ENCODE results near the gene ARHGEF19.
"Not testable (repeated sequence)": the region's sequence is repeated elsewhere in the genome, so short reads cannot be mapped to it uniquely, and the experiment has no call there.

ARHGEF19 gene

DNA sequence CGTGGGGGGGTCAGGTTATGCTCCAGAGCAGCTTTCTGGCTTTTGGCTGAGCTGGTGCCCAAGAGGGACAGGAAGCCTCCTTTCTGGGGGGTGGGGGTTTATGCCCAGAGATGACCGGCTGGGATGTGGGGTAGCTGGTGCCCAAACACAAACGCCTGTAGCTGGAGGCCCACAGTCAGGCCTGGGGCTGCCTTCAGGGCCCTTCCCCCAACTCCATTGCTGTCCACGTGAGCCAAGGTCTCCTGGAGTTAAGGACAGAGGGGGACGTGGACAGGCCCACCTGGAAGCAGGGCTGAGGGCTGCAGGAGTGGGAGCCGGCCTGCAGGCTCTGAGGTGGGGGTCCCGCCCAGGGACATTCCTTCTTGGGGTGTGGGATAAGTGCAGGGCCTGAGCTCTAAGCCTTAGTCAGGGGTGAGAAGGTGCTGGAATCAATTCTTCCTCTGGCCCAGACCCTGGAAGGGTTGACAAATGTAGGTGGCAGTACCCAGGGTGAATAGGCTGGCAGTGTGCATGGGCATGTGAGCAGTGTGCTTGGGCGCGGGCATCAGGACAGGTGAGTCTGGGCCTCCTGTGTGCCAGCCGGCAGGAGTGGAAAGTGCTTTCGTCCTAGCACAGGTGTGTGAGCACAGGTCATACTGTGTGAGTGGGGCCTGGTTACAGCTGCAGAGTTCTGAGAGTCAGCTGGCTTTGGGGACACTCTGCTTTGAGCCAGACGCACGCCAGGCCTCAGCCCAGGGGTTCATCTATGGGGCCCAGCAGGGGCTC is 17.7 kb upstream of the ARHGEF19 start:
- H3K4me1 ChIP-seq (ENCODE audit: control insufficient read depth, insufficient read depth, low read length), result peaks cover 8% of the 10 kb centered on the region
- H3K9me3 ChIP-seq (ENCODE audit: control insufficient read depth, low read length), result no peaks in the 10 kb centered on the region
- H3K36me3 ChIP-seq (ENCODE audit: control insufficient read depth, insufficient read depth, low read length), result no peaks in the 10 kb centered on the region
- peaks cover 14% of the 10 kb centered on the region for H3K27me3 ChIP-seq (ENCODE audit: control insufficient read depth, insufficient read depth, low read length)
- H3K4me3 ChIP-seq (ENCODE audit: low read length), result no peak overlapping the region
- no peak overlapping the region for H3K9ac ChIP-seq (ENCODE audit: low read length)

DNA sequence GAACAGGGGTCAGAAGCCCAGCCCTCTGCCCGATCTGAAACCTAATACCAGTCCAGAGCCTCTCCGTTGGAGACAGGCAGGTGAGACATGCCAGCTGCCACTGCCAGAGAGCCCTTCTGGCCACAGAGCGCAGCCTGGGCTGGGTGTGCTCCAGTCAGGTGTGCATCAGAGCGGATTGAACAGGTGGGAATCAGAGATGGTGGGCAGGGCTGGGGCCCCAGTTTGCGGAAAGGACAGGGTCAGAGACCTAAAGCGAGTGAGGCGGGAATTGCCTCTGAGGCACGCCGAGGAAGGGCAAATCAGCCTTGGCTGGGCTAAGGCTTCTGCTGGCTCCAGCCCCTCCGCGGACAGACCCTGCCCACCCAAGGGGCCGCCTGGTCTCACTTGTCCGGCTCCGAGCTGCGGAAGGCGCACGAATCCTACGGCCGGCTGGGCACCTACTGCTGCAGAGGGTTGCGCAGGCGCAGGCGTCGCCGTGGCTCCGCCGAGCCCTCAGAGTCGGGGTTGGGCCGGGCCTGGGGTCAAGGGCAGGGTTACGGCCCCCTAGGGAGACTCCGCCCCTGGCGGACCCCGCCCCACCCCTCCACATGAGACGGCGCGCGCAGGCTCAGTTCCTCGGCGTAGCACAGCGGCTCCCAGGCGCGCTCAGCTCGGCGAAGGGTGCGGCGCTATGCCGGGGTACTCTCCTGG is 14.2 kb upstream of the ARHGEF19 start:
- Histone ChIP-seq H3K36me3 (ENCODE audit: control insufficient read depth, insufficient read depth, low read length) (no peaks in the 10 kb centered on the region), H3K4me1 (ENCODE audit: control insufficient read depth, insufficient read depth, low read length) (peaks cover 8% of the 10 kb centered on the region), H3K27me3 (ENCODE audit: control insufficient read depth, insufficient read depth, low read length) (peaks cover 14% of the 10 kb centered on the region), H3K4me3 (ENCODE audit: low read length) (peak overlapping the region; percentile 46), H3K9ac (ENCODE audit: low read length) (peak overlapping the region; percentile 47), H3K9me3 (ENCODE audit: control insufficient read depth, low read length) (no peaks in the 10 kb centered on the region)

DNA sequence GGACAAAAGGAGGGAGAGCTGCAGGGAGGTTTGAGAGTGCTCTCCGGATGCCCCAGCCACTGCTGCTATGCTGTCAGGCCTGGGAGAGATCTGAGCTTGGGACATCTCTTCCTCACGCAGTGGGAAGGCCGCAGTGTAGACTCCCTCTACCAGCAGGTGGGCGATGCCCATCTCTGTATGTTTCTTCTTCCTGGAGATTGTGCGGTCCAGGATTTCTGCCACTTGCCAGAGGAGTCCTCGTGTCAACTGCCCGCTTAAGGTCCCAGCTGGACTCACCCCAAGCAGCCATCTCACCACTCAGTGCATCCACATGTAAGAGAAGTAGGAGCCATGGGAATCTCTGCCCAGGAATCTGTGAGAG is 13.7 kb upstream of the ARHGEF19 start:
- no peaks in the 10 kb centered on the region for H3K36me3 ChIP-seq (ENCODE audit: control insufficient read depth, insufficient read depth, low read length)
- H3K9ac ChIP-seq (ENCODE audit: low read length), result peak overlapping the region; percentile 47
- H3K4me1 ChIP-seq (ENCODE audit: control insufficient read depth, insufficient read depth, low read length), result peaks cover 8% of the 10 kb centered on the region
- H3K9me3 ChIP-seq (ENCODE audit: control insufficient read depth, low read length), result no peaks in the 10 kb centered on the region
- peaks cover 14% of the 10 kb centered on the region for H3K27me3 ChIP-seq (ENCODE audit: control insufficient read depth, insufficient read depth, low read length)
- peak overlapping the region; percentile 46 for H3K4me3 ChIP-seq (ENCODE audit: low read length)

DNA sequence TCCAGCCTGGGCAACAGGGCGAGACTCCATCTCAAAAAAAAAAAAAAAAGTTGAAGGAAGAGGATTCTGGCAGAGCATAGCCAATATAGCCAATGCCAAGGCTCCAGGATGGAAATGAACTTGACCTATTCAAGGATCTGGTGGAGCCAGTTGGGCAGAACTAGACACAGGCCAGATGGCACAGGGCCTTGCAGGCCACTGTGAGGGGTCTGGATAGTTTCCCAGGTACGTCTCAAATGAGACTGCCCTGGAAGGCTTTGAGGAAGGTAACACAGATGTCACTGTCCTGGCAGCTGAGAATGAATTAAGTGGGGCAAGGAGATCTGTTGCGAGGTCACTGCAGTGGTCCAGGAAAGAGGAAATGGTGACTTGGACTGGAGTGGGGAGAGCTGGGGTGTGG is 12.0 kb upstream of the ARHGEF19 start:
- Histone ChIP-seq H3K36me3 (ENCODE audit: control insufficient read depth, insufficient read depth, low read length) (no peaks in the 10 kb centered on the region), H3K9me3 (ENCODE audit: control insufficient read depth, low read length) (no peaks in the 10 kb centered on the region), H3K27me3 (ENCODE audit: control insufficient read depth, insufficient read depth, low read length) (peaks cover 14% of the 10 kb centered on the region), H3K9ac (ENCODE audit: low read length) (no peak overlapping the region), H3K4me1 (ENCODE audit: control insufficient read depth, insufficient read depth, low read length) (peaks cover 12% of the 10 kb centered on the region), H3K4me3 (ENCODE audit: low read length) (no peak overlapping the region)

DNA sequence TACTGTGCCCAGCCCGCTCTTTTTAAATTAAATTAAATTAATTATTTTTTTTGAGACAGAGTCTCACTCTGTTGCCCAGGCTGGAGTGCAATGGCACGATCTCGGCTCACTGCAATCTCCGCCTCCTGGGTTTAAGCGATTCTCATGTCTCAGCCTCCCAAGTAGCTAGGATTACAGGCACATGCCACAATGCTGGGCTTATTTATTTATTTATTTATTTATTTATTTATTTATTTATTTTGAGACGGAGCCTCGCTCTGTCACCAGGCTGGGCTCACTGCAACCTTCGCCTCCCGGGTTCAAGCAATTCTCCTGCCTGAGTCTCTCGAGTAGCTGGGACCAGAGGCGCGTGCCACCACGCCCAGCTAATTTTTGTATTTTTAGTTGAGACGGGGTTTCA is 10.3 kb upstream of the ARHGEF19 start:
- Histone ChIP-seq H3K4me1 (ENCODE audit: control insufficient read depth, insufficient read depth, low read length) (peaks cover 22% of the 10 kb centered on the region), H3K27me3 (ENCODE audit: control insufficient read depth, insufficient read depth, low read length) (peaks cover 11% of the 10 kb centered on the region)
- not testable (repeated sequence) for H3K36me3 ChIP-seq (ENCODE audit: control insufficient read depth, insufficient read depth, low read length); H3K9ac ChIP-seq (ENCODE audit: low read length); H3K9me3 ChIP-seq (ENCODE audit: control insufficient read depth, low read length); H3K4me3 ChIP-seq (ENCODE audit: low read length)

DNA sequence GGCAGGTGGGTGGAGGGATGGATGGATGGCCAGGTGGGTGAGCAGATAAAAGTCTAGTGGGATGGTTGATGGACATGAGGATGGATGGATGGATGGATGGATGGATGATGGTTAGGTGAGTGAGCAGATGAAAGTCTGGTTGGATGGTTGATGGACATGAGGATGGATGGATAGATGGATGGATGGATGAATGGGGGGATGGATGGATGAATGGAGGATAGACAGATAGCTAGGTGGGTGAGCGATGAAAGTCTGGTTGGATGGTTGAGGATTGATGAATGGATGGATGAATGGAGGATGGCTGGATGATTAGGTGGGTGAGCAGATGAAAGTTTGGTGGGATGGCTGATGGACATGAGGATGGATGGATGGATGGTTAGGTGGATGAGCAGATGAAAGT is 9.0 kb upstream of the ARHGEF19 start:
- Histone ChIP-seq H3K9me3 (ENCODE audit: control insufficient read depth, low read length) (no peaks in the 10 kb centered on the region), H3K4me1 (ENCODE audit: control insufficient read depth, insufficient read depth, low read length) (peaks cover 28% of the 10 kb centered on the region), H3K27me3 (ENCODE audit: control insufficient read depth, insufficient read depth, low read length) (peaks cover 6% of the 10 kb centered on the region), H3K4me3 (ENCODE audit: low read length) (no peak overlapping the region), H3K36me3 (ENCODE audit: control insufficient read depth, insufficient read depth, low read length) (no peaks in the 10 kb centered on the region), H3K9ac (ENCODE audit: low read length) (no peak overlapping the region)

DNA sequence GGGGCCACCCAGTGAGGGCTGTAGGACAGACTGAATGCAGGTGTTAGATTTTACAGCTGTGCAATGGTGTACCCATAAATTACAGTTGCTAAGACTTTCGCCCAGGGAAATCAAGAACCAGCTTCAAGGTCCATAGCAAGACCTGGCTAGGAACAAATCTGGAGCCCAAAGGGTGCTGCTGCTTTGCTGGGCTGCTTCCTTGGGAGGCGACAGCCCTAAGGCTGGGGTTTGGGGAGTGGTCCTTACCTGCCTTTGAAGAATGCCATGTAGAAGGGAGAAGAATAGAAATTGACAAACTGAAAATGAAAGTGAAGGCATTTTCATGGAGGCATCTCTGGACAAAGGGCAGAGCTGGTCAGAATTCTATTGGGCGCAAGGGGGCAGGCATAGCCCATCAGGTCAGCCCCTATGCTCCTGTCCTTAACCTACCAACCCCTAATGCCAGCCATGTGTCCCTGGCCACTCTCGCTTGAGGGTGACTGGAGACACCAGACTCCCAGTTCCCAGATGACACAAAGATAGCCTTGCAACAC is 7.6 kb upstream of the ARHGEF19 start:
- Histone ChIP-seq H3K4me1 (ENCODE audit: control insufficient read depth, insufficient read depth, low read length) (peaks cover 25% of the 10 kb centered on the region), H3K27me3 (ENCODE audit: control insufficient read depth, insufficient read depth, low read length) (no peaks in the 10 kb centered on the region), H3K4me3 (ENCODE audit: low read length) (no peak overlapping the region), H3K36me3 (ENCODE audit: control insufficient read depth, insufficient read depth, low read length) (no peaks in the 10 kb centered on the region), H3K9me3 (ENCODE audit: control insufficient read depth, low read length) (no peaks in the 10 kb centered on the region), H3K9ac (ENCODE audit: low read length) (no peak overlapping the region)

DNA sequence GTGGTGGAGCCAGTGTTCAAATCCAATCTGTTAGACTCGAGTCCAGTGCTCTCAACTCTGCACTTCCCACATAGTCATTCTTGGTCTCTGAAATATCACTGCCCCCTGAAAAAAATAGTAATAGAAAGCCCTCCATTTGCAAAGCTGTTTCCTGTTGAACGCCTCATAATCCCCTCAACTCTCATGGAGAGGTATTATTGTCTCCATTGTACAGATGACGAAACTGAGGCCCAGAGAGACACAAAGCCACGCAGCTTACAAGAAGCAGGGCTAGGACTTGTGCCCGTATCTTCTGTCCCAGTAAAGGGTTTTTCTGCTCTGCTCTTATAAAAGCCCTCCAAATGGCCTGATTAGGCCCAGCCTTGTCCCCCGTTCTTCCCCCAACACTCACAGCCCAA is 6.2 kb upstream of the ARHGEF19 start:
- H3K4me3 ChIP-seq (ENCODE audit: low read length), result no peak overlapping the region
- no peaks in the 10 kb centered on the region for H3K27me3 ChIP-seq (ENCODE audit: control insufficient read depth, insufficient read depth, low read length)
- H3K9me3 ChIP-seq (ENCODE audit: control insufficient read depth, low read length), result no peaks in the 10 kb centered on the region
- H3K4me1 ChIP-seq (ENCODE audit: control insufficient read depth, insufficient read depth, low read length), result peaks cover 28% of the 10 kb centered on the region
- H3K36me3 ChIP-seq (ENCODE audit: control insufficient read depth, insufficient read depth, low read length), result no peaks in the 10 kb centered on the region
- no peak overlapping the region for H3K9ac ChIP-seq (ENCODE audit: low read length)

DNA sequence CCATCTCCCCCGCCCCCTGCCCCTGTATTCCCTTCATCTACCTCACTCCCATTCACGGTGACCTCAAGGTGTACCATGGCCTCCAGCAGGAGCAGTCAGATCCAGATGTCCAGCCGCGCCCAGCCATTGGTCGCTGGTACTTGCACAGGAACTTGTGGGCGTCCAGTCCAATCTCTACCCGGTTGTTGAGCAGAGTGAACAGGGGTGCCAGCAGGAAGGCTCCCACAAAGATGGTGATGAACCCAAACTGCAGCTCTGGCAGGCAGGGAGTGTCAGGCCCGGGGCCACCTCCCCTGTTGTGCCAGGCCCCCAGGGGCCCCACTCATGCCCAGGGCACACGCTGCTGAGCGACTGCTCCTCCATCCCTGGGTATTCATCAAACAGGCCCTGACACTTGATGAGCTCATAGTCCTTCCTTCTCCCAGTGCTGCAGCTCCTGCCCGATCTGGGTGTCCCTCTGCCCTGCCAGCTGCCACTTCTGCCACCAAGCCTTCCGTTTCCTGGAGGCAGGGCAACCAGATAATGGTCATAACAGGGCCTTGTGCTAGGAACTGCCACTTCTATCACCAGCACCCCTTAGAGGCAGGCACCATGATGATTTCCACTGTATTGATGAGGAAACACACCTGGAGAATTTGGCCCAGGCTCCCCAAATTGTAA is 5.7 kb upstream of the ARHGEF19 start:
- no peak overlapping the region for H3K4me3 ChIP-seq (ENCODE audit: low read length)
- H3K27me3 ChIP-seq (ENCODE audit: control insufficient read depth, insufficient read depth, low read length), result no peaks in the 10 kb centered on the region
- H3K9ac ChIP-seq (ENCODE audit: low read length), result peak overlapping the region; percentile 54
- H3K4me1 ChIP-seq (ENCODE audit: control insufficient read depth, insufficient read depth, low read length), result peaks cover 28% of the 10 kb centered on the region
- no peaks in the 10 kb centered on the region for H3K36me3 ChIP-seq (ENCODE audit: control insufficient read depth, insufficient read depth, low read length)
- H3K9me3 ChIP-seq (ENCODE audit: control insufficient read depth, low read length), result no peaks in the 10 kb centered on the region

DNA sequence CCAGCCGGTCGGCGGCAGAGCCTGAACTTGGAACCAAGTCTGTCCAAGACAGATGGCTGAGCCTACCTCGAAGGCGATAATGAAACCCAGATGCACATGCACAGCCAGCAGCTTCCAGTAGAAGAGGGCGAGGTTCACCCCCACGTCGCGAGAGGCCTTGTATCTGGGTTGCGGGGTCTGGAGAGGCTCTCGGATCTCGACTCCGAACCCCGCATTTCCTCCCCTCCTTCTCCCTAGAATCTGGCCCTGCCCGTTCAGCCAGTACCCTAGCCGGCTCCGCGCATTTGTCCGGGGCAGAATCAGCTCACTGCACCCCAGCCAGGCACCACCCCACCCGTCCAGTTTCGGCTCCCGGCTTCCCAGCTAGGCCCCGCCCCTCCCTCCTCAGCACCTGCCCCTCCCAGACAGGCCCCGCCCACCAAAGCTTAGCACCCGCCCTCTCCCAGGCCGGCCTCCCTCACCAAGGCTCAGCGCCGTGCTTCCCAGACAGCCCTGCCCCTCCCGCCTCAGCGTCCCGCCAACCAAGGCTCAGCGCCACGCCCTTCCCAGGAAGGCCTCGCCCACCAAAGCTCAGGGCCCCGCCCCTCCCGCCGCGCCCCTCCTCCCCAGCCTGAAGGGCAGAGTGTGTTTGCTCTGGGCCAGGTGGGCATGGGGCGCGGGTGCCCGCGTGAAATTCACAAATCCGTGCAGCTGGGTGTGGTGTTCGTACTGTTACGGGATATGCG is 4.8 kb upstream of the ARHGEF19 start:
- Histone ChIP-seq H3K4me3 (ENCODE audit: low read length) (peak overlapping the region; percentile 83), H3K36me3 (ENCODE audit: control insufficient read depth, insufficient read depth, low read length) (no peaks in the 10 kb centered on the region), H3K4me1 (ENCODE audit: control insufficient read depth, insufficient read depth, low read length) (peaks cover 37% of the 10 kb centered on the region), H3K9me3 (ENCODE audit: control insufficient read depth, low read length) (no peaks in the 10 kb centered on the region), H3K27me3 (ENCODE audit: control insufficient read depth, insufficient read depth, low read length) (no peaks in the 10 kb centered on the region), H3K9ac (ENCODE audit: low read length) (peak overlapping the region; percentile 67)

DNA sequence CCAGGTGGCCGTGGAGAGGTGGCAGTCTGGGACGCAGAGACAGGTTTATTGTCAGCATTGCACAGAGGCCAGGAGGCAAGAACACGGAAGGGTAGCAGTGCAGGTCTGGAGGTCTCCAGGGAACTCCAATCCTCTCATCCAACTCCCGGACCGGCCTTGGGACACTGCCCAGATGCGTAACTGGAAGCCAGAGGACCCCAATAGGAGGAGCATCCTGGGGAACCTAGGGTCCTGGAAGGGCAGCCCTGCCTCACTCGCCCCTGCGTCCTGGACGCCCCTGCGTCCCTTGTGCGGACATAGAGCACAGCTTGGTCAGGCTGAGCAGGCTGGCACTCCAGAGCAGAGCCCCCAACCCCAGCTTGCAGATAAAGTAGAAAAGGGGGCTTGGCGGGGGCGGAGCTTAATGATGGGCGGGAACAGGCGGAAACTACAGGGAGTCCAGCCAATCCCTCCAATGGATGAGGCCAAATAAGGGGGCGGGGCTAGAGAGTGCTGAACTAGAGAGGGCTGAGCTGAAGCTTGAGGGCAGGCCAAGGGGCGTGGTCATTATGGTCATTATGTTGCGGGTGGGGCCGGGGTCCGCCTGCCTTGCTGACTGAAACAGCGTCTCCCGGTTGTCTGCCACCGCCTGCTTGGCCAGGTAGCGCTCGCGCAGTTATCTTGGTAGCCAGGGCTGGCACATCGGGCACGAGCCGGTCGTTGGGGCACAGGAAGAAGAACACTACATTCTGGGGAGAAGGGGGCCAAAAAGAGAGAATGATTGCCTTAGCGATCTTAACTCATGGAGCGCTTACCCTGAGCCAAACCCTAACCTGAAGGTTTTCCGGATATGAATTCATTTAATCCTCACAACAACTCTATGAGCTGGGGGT is 3.7 kb upstream of the ARHGEF19 start:
- Histone ChIP-seq H3K36me3 (ENCODE audit: control insufficient read depth, insufficient read depth, low read length) (no peaks in the 10 kb centered on the region), H3K9ac (ENCODE audit: low read length) (peak overlapping the region; percentile 67), H3K27me3 (ENCODE audit: control insufficient read depth, insufficient read depth, low read length) (no peaks in the 10 kb centered on the region), H3K9me3 (ENCODE audit: control insufficient read depth, low read length) (no peaks in the 10 kb centered on the region), H3K4me1 (ENCODE audit: control insufficient read depth, insufficient read depth, low read length) (peaks cover 44% of the 10 kb centered on the region), H3K4me3 (ENCODE audit: low read length) (peak overlapping the region; percentile 83)
